HL-60 (cell line): Measurements from ENCODE around the gene TMPRSS11A.

ENCODE experiments used
- POLR2AphosphoS5 ChIP-seq: IDR thresholded peaks from 2 replicates; pipeline ENCODE4 v1.6.1; 2012; ENCODE audit warnings: low read depth
- SPI1 ChIP-seq: IDR thresholded peaks from 2 replicates; pipeline ENCODE4 v1.6.1; 2012; ENCODE audit warnings: low read depth, mild to moderate bottlenecking, borderline replicate concordance
- TF ChIP-seq, protein P1 (sequence below): IDR thresholded peaks from one replicate; pipeline ENCODE4 v1.5.1; 2011; ENCODE audit warnings: low read length, control low read depth, inconsistent platforms; ENCODE audit not compliant: insufficient read depth
- TF ChIP-seq, protein P2 (sequence below): IDR thresholded peaks from 2 replicates; pipeline ENCODE4 v1.6.1; 2012; ENCODE audit warnings: low read depth; ENCODE audit not compliant: insufficient replicate concordance

DNA sequence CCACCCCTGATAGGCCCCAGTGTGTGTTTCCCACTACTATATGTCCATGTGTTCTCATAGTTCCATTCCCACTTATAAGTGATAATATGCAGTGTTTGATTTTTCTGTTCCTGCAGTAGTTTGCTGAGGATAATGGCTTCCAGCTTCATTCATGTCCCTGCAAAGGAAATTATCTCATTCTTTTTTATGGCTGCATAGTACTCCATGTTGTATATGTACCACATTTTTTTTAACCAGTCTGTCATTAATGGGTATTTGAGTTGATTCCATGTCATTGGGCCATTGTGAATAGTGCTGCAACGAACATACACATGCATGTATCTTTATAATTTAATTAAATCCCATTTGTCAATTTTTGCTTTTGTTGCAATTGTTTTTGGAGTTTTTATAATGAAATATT, 10.3 kb upstream of the TMPRSS11A start:
- TF ChIP-seq, protein P1, sequence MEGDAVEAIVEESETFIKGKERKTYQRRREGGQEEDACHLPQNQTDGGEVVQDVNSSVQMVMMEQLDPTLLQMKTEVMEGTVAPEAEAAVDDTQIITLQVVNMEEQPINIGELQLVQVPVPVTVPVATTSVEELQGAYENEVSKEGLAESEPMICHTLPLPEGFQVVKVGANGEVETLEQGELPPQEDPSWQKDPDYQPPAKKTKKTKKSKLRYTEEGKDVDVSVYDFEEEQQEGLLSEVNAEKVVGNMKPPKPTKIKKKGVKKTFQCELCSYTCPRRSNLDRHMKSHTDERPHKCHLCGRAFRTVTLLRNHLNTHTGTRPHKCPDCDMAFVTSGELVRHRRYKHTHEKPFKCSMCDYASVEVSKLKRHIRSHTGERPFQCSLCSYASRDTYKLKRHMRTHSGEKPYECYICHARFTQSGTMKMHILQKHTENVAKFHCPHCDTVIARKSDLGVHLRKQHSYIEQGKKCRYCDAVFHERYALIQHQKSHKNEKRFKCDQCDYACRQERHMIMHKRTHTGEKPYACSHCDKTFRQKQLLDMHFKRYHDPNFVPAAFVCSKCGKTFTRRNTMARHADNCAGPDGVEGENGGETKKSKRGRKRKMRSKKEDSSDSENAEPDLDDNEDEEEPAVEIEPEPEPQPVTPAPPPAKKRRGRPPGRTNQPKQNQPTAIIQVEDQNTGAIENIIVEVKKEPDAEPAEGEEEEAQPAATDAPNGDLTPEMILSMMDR: no peak
- TF ChIP-seq POLR2AphosphoS5 (no peak), SPI1 (no peak)
- TF ChIP-seq, protein P2, sequence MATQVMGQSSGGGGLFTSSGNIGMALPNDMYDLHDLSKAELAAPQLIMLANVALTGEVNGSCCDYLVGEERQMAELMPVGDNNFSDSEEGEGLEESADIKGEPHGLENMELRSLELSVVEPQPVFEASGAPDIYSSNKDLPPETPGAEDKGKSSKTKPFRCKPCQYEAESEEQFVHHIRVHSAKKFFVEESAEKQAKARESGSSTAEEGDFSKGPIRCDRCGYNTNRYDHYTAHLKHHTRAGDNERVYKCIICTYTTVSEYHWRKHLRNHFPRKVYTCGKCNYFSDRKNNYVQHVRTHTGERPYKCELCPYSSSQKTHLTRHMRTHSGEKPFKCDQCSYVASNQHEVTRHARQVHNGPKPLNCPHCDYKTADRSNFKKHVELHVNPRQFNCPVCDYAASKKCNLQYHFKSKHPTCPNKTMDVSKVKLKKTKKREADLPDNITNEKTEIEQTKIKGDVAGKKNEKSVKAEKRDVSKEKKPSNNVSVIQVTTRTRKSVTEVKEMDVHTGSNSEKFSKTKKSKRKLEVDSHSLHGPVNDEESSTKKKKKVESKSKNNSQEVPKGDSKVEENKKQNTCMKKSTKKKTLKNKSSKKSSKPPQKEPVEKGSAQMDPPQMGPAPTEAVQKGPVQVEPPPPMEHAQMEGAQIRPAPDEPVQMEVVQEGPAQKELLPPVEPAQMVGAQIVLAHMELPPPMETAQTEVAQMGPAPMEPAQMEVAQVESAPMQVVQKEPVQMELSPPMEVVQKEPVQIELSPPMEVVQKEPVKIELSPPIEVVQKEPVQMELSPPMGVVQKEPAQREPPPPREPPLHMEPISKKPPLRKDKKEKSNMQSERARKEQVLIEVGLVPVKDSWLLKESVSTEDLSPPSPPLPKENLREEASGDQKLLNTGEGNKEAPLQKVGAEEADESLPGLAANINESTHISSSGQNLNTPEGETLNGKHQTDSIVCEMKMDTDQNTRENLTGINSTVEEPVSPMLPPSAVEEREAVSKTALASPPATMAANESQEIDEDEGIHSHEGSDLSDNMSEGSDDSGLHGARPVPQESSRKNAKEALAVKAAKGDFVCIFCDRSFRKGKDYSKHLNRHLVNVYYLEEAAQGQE: no peak
